ENCODE measurements around the gene NCOA3. TPM values are rescaled to one million over a fixed set of nuclear protein-coding genes. Genes with fewer than 3 reads are reported as not detected.
"Not testable (repeated sequence)": the region's sequence is repeated elsewhere in the genome, so short reads cannot be mapped to it uniquely, and the experiment has no call there.

NCOA3 gene
- total RNA-seq (2012; rRNA removed): 35.0 and 39.8 TPM in 2 replicates

- Histone ChIP-seq H3K4me3 (ENCODE audit: low read length) (peak within 1 kb of the TSS; percentile 73), H3K4me1 (ENCODE audit: control insufficient read depth, insufficient read depth, low read length) (peaks cover 14% of the 10 kb centered on the region), H3K9ac (ENCODE audit: low read depth, low read length) (peak within 1 kb of the TSS; percentile 97), H3K4me2 (ENCODE audit: low read length) (peak within 1 kb of the TSS; percentile 82), H3K9me3 (replicated peaks; ENCODE audit: low read length) (no peaks in the 10 kb centered on the region), H3K27me3 (ENCODE audit: control insufficient read depth, insufficient read depth, low read length) (no peaks in the 10 kb centered on the region), H3K36me3 (ENCODE audit: insufficient read depth, low read length) (no peaks in the 10 kb centered on the region)
These were observed at the start of gene NCOA3 for GRCh38 chr20:47501482-47502270. Gene NCOA3 (plus strand): TSS chr20:47501887. CDS start chr20:47622248, 120,361 bp downstream.

- Histone ChIP-seq H3K4me1 (ENCODE audit: control insufficient read depth, insufficient read depth, low read length) (peaks cover 15% of the 10 kb centered on the region), H3K9ac (ENCODE audit: low read depth, low read length) (peak overlapping the region; percentile 45), H3K9me3 (replicated peaks; ENCODE audit: low read length) (peaks cover 8% of the 10 kb centered on the region), H3K4me3 (ENCODE audit: low read length) (peak overlapping the region; percentile 44), H3K4me2 (ENCODE audit: low read length) (peak overlapping the region; percentile 68), H3K27me3 (ENCODE audit: control insufficient read depth, insufficient read depth, low read length) (no peaks in the 10 kb centered on the region), H3K36me3 (ENCODE audit: insufficient read depth, low read length) (no peaks in the 10 kb centered on the region)
These were observed 48.9 kb upstream of the NCOA3 start for GRCh38 chr20:47452736-47453161.

GRCh38 chr20:47453167-47453782 is 48.4 kb upstream of the NCOA3 start:
- Histone ChIP-seq H3K4me1 (ENCODE audit: control insufficient read depth, insufficient read depth, low read length) (peaks cover 15% of the 10 kb centered on the region), H3K9me3 (replicated peaks; ENCODE audit: low read length) (peaks cover 8% of the 10 kb centered on the region), H3K9ac (ENCODE audit: low read depth, low read length) (peak overlapping the region; percentile 45), H3K4me2 (ENCODE audit: low read length) (peak overlapping the region; percentile 68), H3K27me3 (ENCODE audit: control insufficient read depth, insufficient read depth, low read length) (no peaks in the 10 kb centered on the region), H3K36me3 (ENCODE audit: insufficient read depth, low read length) (no peaks in the 10 kb centered on the region), H3K4me3 (ENCODE audit: low read length) (peak overlapping the region; percentile 44)

- H3K27me3 ChIP-seq (ENCODE audit: control insufficient read depth, insufficient read depth, low read length): no peaks in the 10 kb centered on the region
These were observed 47.2 kb upstream of the NCOA3 start for GRCh38 chr20:47454298-47455132.

GRCh38 chr20:47455133-47456040 is 46.3 kb upstream of the NCOA3 start:
- no peak overlapping the region for H3K4me2 ChIP-seq (ENCODE audit: low read length)
- no peak overlapping the region for H3K4me3 ChIP-seq (ENCODE audit: low read length)
- H3K9ac ChIP-seq (ENCODE audit: low read depth, low read length): no peak overlapping the region
- H3K36me3 ChIP-seq (ENCODE audit: insufficient read depth, low read length): no peaks in the 10 kb centered on the region
- no peaks in the 10 kb centered on the region for H3K27me3 ChIP-seq (ENCODE audit: control insufficient read depth, insufficient read depth, low read length)
- peaks cover 8% of the 10 kb centered on the region for H3K9me3 ChIP-seq (replicated peaks; ENCODE audit: low read length)
- H3K4me1 ChIP-seq (ENCODE audit: control insufficient read depth, insufficient read depth, low read length): peaks cover 15% of the 10 kb centered on the region

More at GRCh38 chr20:47454298-47455132, 47.2 kb upstream of the NCOA3 start:
- Histone ChIP-seq H3K4me2 (ENCODE audit: low read length) (no peak overlapping the region), H3K4me3 (ENCODE audit: low read length) (no peak overlapping the region), H3K9ac (ENCODE audit: low read depth, low read length) (no peak overlapping the region), H3K4me1 (ENCODE audit: control insufficient read depth, insufficient read depth, low read length) (peaks cover 15% of the 10 kb centered on the region), H3K9me3 (replicated peaks; ENCODE audit: low read length) (peaks cover 8% of the 10 kb centered on the region), H3K36me3 (ENCODE audit: insufficient read depth, low read length) (no peaks in the 10 kb centered on the region)

GRCh38 chr20:47456041-47456537 is 45.6 kb upstream of the NCOA3 start:
- Histone ChIP-seq H3K36me3 (ENCODE audit: insufficient read depth, low read length) (no peaks in the 10 kb centered on the region), H3K4me1 (ENCODE audit: control insufficient read depth, insufficient read depth, low read length) (peaks cover 15% of the 10 kb centered on the region), H3K4me3 (ENCODE audit: low read length) (no peak overlapping the region), H3K4me2 (ENCODE audit: low read length) (no peak overlapping the region), H3K9me3 (replicated peaks; ENCODE audit: low read length) (peaks cover 8% of the 10 kb centered on the region), H3K27me3 (ENCODE audit: control insufficient read depth, insufficient read depth, low read length) (no peaks in the 10 kb centered on the region), H3K9ac (ENCODE audit: low read depth, low read length) (no peak overlapping the region)

- Histone ChIP-seq H3K4me2 (ENCODE audit: low read length) (no peak overlapping the region), H3K9me3 (replicated peaks; ENCODE audit: low read length) (peaks cover 8% of the 10 kb centered on the region), H3K36me3 (ENCODE audit: insufficient read depth, low read length) (no peaks in the 10 kb centered on the region), H3K9ac (ENCODE audit: low read depth, low read length) (no peak overlapping the region), H3K4me3 (ENCODE audit: low read length) (no peak overlapping the region), H3K27me3 (ENCODE audit: control insufficient read depth, insufficient read depth, low read length) (no peaks in the 10 kb centered on the region), H3K4me1 (ENCODE audit: control insufficient read depth, insufficient read depth, low read length) (peaks cover 15% of the 10 kb centered on the region)
These were observed 44.5 kb upstream of the NCOA3 start for GRCh38 chr20:47456952-47457724.

- not testable (repeated sequence) for H3K36me3 ChIP-seq (ENCODE audit: insufficient read depth, low read length); H3K27me3 ChIP-seq (ENCODE audit: control insufficient read depth, insufficient read depth, low read length); H3K9ac ChIP-seq (ENCODE audit: low read depth, low read length)
These were observed 43.2 kb upstream of the NCOA3 start for GRCh38 chr20:47458280-47459050.

GRCh38 chr20:47459344-47460073 is 42.2 kb upstream of the NCOA3 start:
- H3K4me1 ChIP-seq (ENCODE audit: control insufficient read depth, insufficient read depth, low read length): peaks cover 16% of the 10 kb centered on the region
- H3K4me2 ChIP-seq (ENCODE audit: low read length): no peak overlapping the region
- no peak overlapping the region for H3K4me3 ChIP-seq (ENCODE audit: low read length)
- H3K9ac ChIP-seq (ENCODE audit: low read depth, low read length): no peak overlapping the region
- no peaks in the 10 kb centered on the region for H3K27me3 ChIP-seq (ENCODE audit: control insufficient read depth, insufficient read depth, low read length)
- H3K36me3 ChIP-seq (ENCODE audit: insufficient read depth, low read length): no peaks in the 10 kb centered on the region
- no peaks in the 10 kb centered on the region for H3K9me3 ChIP-seq (replicated peaks; ENCODE audit: low read length)

More at GRCh38 chr20:47458280-47459050, 43.2 kb upstream of the NCOA3 start:
- not testable (repeated sequence) for H3K4me2 ChIP-seq (ENCODE audit: low read length); H3K4me3 ChIP-seq (ENCODE audit: low read length); H3K4me1 ChIP-seq (ENCODE audit: control insufficient read depth, insufficient read depth, low read length); H3K9me3 ChIP-seq (replicated peaks; ENCODE audit: low read length)
